Astrocyte (in vitro differentiated cells and primary cell): ENCODE results near the gene BPIFB6. TPM values are rescaled to one million over a fixed set of nuclear protein-coding genes. Genes with fewer than 3 reads are reported as not detected.

Experiments
- DNase-seq: peaks from one replicate; pipeline ENCODE4 v3.0.0-alpha.2; 2010; ENCODE audit warnings: low read depth
- FAIRE-seq: peaks from 2 replicates; lab custom pipeline; 2011; peaks lifted over from hg19 to GRCh38; lab: Jason Lieb, UNC
- H2AFZ ChIP-seq: 2 replicates; pipeline ENCODE4 v1.6.0; 2012; ENCODE audit warnings: low read depth, low read length, inconsistent platforms
- H3K27ac ChIP-seq: 2 replicates; pipeline ENCODE4 v1.5.1; 2011; ENCODE audit warnings: low read depth, low read length, inconsistent platforms
- H3K27me3 ChIP-seq: 2 replicates; pipeline ENCODE4 v1.6.0; 2011; ENCODE audit warnings: low read length, inconsistent platforms; ENCODE audit not compliant: insufficient read depth
- H3K36me3 ChIP-seq: 2 replicates; pipeline ENCODE4 v1.5.1; 2011; ENCODE audit warnings: low read length, inconsistent platforms; ENCODE audit not compliant: insufficient read depth
- H3K4me1 ChIP-seq: 2 replicates; pipeline ENCODE4 v1.5.1; 2011; ENCODE audit warnings: low read length, inconsistent platforms; ENCODE audit not compliant: insufficient read depth
- H3K4me2 ChIP-seq: 2 replicates; pipeline ENCODE4 v1.6.0; 2012; ENCODE audit warnings: low read length, inconsistent platforms
- H3K4me3 ChIP-seq: 2 replicates; pipeline ENCODE4 v1.5.1; 2011; ENCODE audit warnings: low read depth, mild to moderate bottlenecking, low read length, inconsistent platforms; ENCODE audit not compliant: insufficient read depth
- H3K79me2 ChIP-seq: 2 replicates; pipeline ENCODE4 v1.6.0; 2012; ENCODE audit warnings: mild to moderate bottlenecking, low read length, inconsistent platforms; ENCODE audit not compliant: insufficient read depth
- H3K9ac ChIP-seq: 2 replicates; pipeline ENCODE4 v1.6.0; 2012; ENCODE audit warnings: mild to moderate bottlenecking, low read length, inconsistent platforms
- H3K9me3 ChIP-seq: 2 replicates; pipeline ENCODE4 v1.5.1; 2012; ENCODE audit warnings: low read depth, mild to moderate bottlenecking, low read length, inconsistent platforms; ENCODE audit not compliant: insufficient read depth
- H4K20me1 ChIP-seq: 2 replicates; pipeline ENCODE4 v1.6.0; 2012; ENCODE audit warnings: low read length, inconsistent platforms; ENCODE audit not compliant: insufficient read depth
- H3K27ac Mint-ChIP-seq: one replicate; pipeline ENCODE4 v1.8.0; 2021; ENCODE audit warnings: mild to moderate bottlenecking, mixed read lengths; ENCODE audit not compliant: unreplicated experiment
- H3K27me3 Mint-ChIP-seq: one replicate; pipeline ENCODE4 v1.8.0; 2021; ENCODE audit warnings: low read depth, mixed read lengths; ENCODE audit not compliant: unreplicated experiment
- H3K36me3 Mint-ChIP-seq: one replicate; pipeline ENCODE4 v1.8.0; 2021; ENCODE audit warnings: low read depth, mixed read lengths; ENCODE audit not compliant: unreplicated experiment
- H3K4me1 Mint-ChIP-seq: one replicate; pipeline ENCODE4 v1.8.0; 2021; ENCODE audit warnings: low read depth, mixed read lengths; ENCODE audit not compliant: unreplicated experiment
- H3K4me3 Mint-ChIP-seq: one replicate; pipeline ENCODE4 v1.8.0; 2021; ENCODE audit warnings: mild to moderate bottlenecking, moderate library complexity, mixed read lengths; ENCODE audit not compliant: unreplicated experiment
- H3K9me3 Mint-ChIP-seq: one replicate; pipeline ENCODE4 v1.8.0; 2021; ENCODE audit warnings: mild to moderate bottlenecking, mixed read lengths; ENCODE audit not compliant: unreplicated experiment
- EZH2 ChIP-seq: IDR thresholded peaks from 2 replicates; pipeline ENCODE4 v1.6.1; 2012; ENCODE audit warnings: mild to moderate bottlenecking, low read length, inconsistent platforms; ENCODE audit not compliant: insufficient read depth
- total RNA-seq: library from RNA; stranded (reverse); gene quantifications from 2 replicates; pipeline ENCODE4 v1.2.1, GENCODE V29; 2021
- TF ChIP-seq, protein P1 (sequence below): IDR thresholded peaks from 2 replicates; pipeline ENCODE4 v1.5.1; 2011; ENCODE audit warnings: low read depth, mild to moderate bottlenecking, inconsistent platforms, low read length, moderate library complexity; ENCODE audit not compliant: insufficient read depth

The BPIFB6 gene
- total RNA-seq, 1 donor from 2014 or later = not detected

DNA sequence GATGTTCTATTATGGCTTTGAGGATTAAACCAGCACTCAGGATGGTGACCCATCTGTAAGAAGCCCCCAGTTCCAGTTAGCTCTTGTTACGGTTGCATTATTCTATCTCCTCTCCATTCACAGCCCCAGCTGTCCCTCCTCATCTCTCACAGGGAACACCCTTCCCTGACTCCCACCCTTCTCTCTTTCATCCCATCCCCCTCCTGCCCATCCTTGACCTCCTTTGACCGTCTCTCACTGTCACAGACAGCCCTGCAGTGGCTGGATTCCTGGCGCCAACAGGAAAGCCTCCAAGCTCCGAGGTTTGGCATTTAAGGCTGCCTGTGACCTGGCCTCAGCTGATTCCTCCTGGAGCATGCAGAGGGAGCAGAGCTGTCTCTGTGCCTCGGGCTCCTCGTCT is 43.8 kb downstream of the BPIFB6 start:
- H3K27me3 Mint-ChIP-seq = peaks cover 61% of the 10 kb centered on the region
- H3K4me3 ChIP-seq = no peak overlapping the region
- TF ChIP-seq, protein P1, sequence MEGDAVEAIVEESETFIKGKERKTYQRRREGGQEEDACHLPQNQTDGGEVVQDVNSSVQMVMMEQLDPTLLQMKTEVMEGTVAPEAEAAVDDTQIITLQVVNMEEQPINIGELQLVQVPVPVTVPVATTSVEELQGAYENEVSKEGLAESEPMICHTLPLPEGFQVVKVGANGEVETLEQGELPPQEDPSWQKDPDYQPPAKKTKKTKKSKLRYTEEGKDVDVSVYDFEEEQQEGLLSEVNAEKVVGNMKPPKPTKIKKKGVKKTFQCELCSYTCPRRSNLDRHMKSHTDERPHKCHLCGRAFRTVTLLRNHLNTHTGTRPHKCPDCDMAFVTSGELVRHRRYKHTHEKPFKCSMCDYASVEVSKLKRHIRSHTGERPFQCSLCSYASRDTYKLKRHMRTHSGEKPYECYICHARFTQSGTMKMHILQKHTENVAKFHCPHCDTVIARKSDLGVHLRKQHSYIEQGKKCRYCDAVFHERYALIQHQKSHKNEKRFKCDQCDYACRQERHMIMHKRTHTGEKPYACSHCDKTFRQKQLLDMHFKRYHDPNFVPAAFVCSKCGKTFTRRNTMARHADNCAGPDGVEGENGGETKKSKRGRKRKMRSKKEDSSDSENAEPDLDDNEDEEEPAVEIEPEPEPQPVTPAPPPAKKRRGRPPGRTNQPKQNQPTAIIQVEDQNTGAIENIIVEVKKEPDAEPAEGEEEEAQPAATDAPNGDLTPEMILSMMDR = no peak
- no peak for TF ChIP-seq EZH2

DNA sequence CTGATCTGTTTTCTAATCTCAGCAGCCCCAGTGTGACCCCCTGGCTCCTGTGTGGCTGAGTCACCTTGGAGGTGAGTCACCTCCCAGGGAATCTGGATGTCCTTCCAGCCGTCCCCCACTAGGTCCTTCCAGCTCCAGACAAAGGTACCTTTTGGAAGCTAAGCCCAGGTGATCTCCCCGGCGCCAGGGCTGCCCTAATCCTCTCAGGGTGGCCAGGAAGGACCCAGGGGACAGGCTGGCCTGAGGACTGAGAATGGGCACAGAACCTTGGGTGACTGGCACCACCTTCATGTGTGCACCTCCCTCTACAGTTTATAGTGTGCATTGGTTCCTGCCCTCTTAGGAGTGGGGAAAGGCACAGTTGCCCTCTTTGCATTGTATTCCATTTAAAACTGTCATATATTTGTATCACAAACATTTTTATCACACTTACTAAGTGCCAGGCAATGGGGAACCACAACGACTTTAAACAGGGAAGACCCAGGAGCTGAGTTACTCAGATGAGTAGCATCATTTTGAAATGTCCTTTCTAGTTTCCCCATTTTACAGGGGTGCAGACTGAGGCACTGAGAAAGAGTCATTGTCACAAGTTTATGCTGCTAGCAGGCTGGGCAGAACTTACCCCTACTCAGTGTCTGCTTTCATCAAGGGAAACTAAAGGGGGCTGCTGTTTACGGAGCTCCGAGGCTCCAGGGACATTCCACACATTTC is 45.4 kb downstream of the BPIFB6 start:
- Histone ChIP-seq H3K9me3 (no peaks in the 10 kb centered on the region), H3K4me1 (no peaks in the 10 kb centered on the region), H3K27ac (no peak overlapping the region), H3K27me3 (no peaks in the 10 kb centered on the region), H2AFZ (no peak overlapping the region), H3K79me2 (no peaks in the 10 kb centered on the region), H3K36me3 (no peaks in the 10 kb centered on the region), H4K20me1 (no peaks in the 10 kb centered on the region), H3K4me2 (no peak overlapping the region), H3K9ac (no peak overlapping the region), H3K4me3 (no peak overlapping the region)
- DNase-seq (no peak), FAIRE-seq (no peak)
- Mint-ChIP-seq H3K4me3 (no peak overlapping the region), H3K4me1 (peaks cover 3% of the 10 kb centered on the region), H3K27ac (no peak overlapping the region), H3K36me3 (no peaks in the 10 kb centered on the region), H3K27me3 (peaks cover 62% of the 10 kb centered on the region), H3K9me3 (peaks cover 10% of the 10 kb centered on the region)
- no peak for TF ChIP-seq EZH2
- TF ChIP-seq, protein P1 = no peak

More for the DNA sequence above, 43.8 kb downstream of the BPIFB6 start:
- Histone ChIP-seq H3K4me2 (no peak overlapping the region), H3K79me2 (no peaks in the 10 kb centered on the region), H3K36me3 (no peaks in the 10 kb centered on the region), H4K20me1 (no peaks in the 10 kb centered on the region), H3K4me1 (no peaks in the 10 kb centered on the region), H3K9me3 (no peaks in the 10 kb centered on the region), H3K27me3 (no peaks in the 10 kb centered on the region), H3K27ac (no peak overlapping the region), H3K9ac (no peak overlapping the region), H2AFZ (no peak overlapping the region)
- DNase-seq (no peak), FAIRE-seq (no peak)
- Mint-ChIP-seq H3K9me3 (peaks cover 7% of the 10 kb centered on the region), H3K4me1 (peaks cover 3% of the 10 kb centered on the region), H3K27ac (no peak overlapping the region), H3K36me3 (no peaks in the 10 kb centered on the region), H3K4me3 (no peak overlapping the region)

DNA sequence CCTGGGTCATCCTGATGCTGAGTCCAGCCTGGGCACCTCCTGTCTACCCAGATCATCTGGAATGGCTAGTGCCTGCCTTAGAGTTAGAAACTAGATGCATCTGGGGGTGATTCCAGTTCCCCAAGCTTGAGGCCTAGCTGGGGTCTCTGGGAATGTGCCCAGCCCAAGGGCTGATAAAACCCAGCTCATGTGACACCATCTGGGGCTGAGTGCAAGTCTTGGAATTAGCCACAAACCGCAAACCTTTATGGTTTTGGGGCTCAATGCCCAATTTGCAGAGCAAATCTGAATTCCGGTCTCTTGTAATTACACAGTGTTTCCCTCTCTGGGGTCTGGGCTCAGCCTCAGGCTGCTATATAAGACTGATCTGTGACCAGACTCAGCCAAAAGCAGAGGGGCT is 47.8 kb downstream of the BPIFB6 start, which contains the start of gene BPIFB4:
BPIFB4 (plus strand) TSS at position 385 of the 400 bp plus-strand sequence. CDS start 1,884 bp downstream, outside the sequence.
- H3K4me3 Mint-ChIP-seq = no peak within 1 kb of the TSS
- H2AFZ ChIP-seq = no peak within 1 kb of the TSS
- H3K27me3 Mint-ChIP-seq = peaks cover 50% of the 10 kb centered on the region
- H3K27ac ChIP-seq = no peak within 1 kb of the TSS
- no peaks in the 10 kb centered on the region for H3K4me1 ChIP-seq
- no peaks in the 10 kb centered on the region for H3K9me3 ChIP-seq
- H3K36me3 ChIP-seq = no peaks in the 10 kb centered on the region
- no peak within 1 kb of the TSS for H3K4me2 ChIP-seq
- no peak for FAIRE-seq
- peak; percentile 25 for DNase-seq
- H3K79me2 ChIP-seq = no peaks in the 10 kb centered on the region
- no peaks in the 10 kb centered on the region for H3K27me3 ChIP-seq
- H3K9ac ChIP-seq = no peak within 1 kb of the TSS
- peaks cover 3% of the 10 kb centered on the region for H3K4me1 Mint-ChIP-seq
- no peaks in the 10 kb centered on the region for H3K36me3 Mint-ChIP-seq
- no peaks in the 10 kb centered on the region for H4K20me1 ChIP-seq
- no peak for TF ChIP-seq EZH2
- TF ChIP-seq, protein P1 = no peak
- H3K27ac Mint-ChIP-seq = no peak within 1 kb of the TSS
- peaks cover 4% of the 10 kb centered on the region for H3K9me3 Mint-ChIP-seq
- H3K4me3 ChIP-seq = no peak within 1 kb of the TSS
